ENCODE measurements around the gene A4GNT.

GRCh38 chr3:138127636-138128365, 4.4 kb downstream of the A4GNT start:
- no peak for TF ChIP-seq CTCF (IDR thresholded peaks at IDR 0.05)
- TF ChIP-seq POLR2A (IDR thresholded peaks at IDR 0.05) = no peak

All from right lobe of liver (tissue), 4 donors.